ENCODE data around the gene HAPSTR1. TPM values are rescaled to one million over a fixed set of nuclear protein-coding genes. Genes with fewer than 3 reads are reported as not detected.

HAPSTR1 gene
- total RNA-seq, 1 experiment from 2014 or later, result 49.9 TPM

- in situ Hi-C loops (cut with HindIII; ENCODE audit: low pct_unique_long_range_greater_than_20kb, low sequenced_read_pairs), result no loop called here
- TF ChIP-seq POLR2AphosphoS5 (IDR thresholded peaks at IDR 0.05; ENCODE audit: low read depth, low read length), result no peak
- TF ChIP-seq REST (IDR thresholded peaks at IDR 0.05; ENCODE audit: insufficient read depth in 1 of 2, low read depth in 2 of 2, low read length in 1 of 2), result no peak
- TF ChIP-seq SIN3A (IDR thresholded peaks at IDR 0.05; ENCODE audit: borderline replicate concordance, insufficient read depth, low read depth, low read length), result no peak
- TF ChIP-seq TCF7L2 (IDR thresholded peaks at IDR 0.05; ENCODE audit: low read depth, low read length), result no peak
- no peak for TF ChIP-seq CTCF (IDR thresholded peaks at IDR 0.05)
- no peaks in the 10 kb centered on the region; the same call in 1 of the 2 replicates for H3K4me1 ChIP-seq (ENCODE audit: control insufficient read depth, insufficient read depth, low read length)
- DNase-seq (ENCODE audit: low read depth, low spot score) (no peak), ATAC-seq (no peak)
- no peak overlapping the region for H3K4me3 ChIP-seq (ENCODE audit: low read depth in 2 of 2, low read length in 2 of 2)
- no peaks in the 10 kb centered on the region for H3K36me3 ChIP-seq (ENCODE audit: control insufficient read depth, insufficient read depth, low read length)
- intact Hi-C loops (cut with micrococcal nuclease; ENCODE audit: unreplicated experiment), result no loop called here
- CTCF ChIA-PET, result no interaction called here
- no peaks in the 10 kb centered on the region for H3K27me3 ChIP-seq (ENCODE audit: control insufficient read depth, insufficient read depth, low read length)
- no TSS peak for BruUV-seq (replicated peaks)
- no peak overlapping the region for H3K27ac ChIP-seq (ENCODE audit: low read length)
- no peaks in the 10 kb centered on the region for H3K9me3 ChIP-seq (ENCODE audit: control insufficient read depth, insufficient read depth, low read depth, low read length)
- POLR2A ChIA-PET, result no interaction called here
Measured at GRCh38 chr16:9055661-9056060, 35.8 kb upstream of the HAPSTR1 start.

- intact Hi-C loops (cut with micrococcal nuclease; ENCODE audit: unreplicated experiment), result no loop called here
- no peak for DNase-seq (ENCODE audit: low read depth, low spot score)
- Histone ChIP-seq H3K4me1 (ENCODE audit: control insufficient read depth, insufficient read depth, low read length) (no peaks in the 10 kb centered on the region; the same call in 1 of the 2 replicates), H3K9me3 (ENCODE audit: control insufficient read depth, insufficient read depth, low read depth, low read length) (no peaks in the 10 kb centered on the region), H3K4me3 (ENCODE audit: low read depth in 2 of 2, low read length in 2 of 2) (no peak overlapping the region), H3K36me3 (ENCODE audit: control insufficient read depth, insufficient read depth, low read length) (no peaks in the 10 kb centered on the region), H3K27ac (ENCODE audit: low read length) (no peak overlapping the region), H3K27me3 (ENCODE audit: control insufficient read depth, insufficient read depth, low read length) (no peaks in the 10 kb centered on the region)
- no peak for TF ChIP-seq POLR2AphosphoS5 (IDR thresholded peaks at IDR 0.05; ENCODE audit: low read depth, low read length)
- no peak for TF ChIP-seq CTCF (IDR thresholded peaks at IDR 0.05)
- TF ChIP-seq TCF7L2 (IDR thresholded peaks at IDR 0.05; ENCODE audit: low read depth, low read length), result no peak
- no peak for ATAC-seq
- BruUV-seq (replicated peaks), result no TSS peak
- POLR2A ChIA-PET, result no interaction called here
- CTCF ChIA-PET, result no interaction called here
- in situ Hi-C loops (cut with HindIII; ENCODE audit: low pct_unique_long_range_greater_than_20kb, low sequenced_read_pairs), result no loop called here
Measured at GRCh38 chr16:9056061-9056460, 35.4 kb upstream of the HAPSTR1 start.

Data from Panc1 (cell line).